ENCODE results near the gene LRMDA.

Gene LRMDA

GRCh38 chr10:76338187-76338586 lies 906.8 kb downstream of the LRMDA start:
- no peak for DNase-seq (ENCODE audit: low read depth)

GRCh38 chr10:76341740-76342139 lies 910.3 kb downstream of the LRMDA start:
- DNase-seq (ENCODE audit: low read depth), result no peak

GRCh38 chr10:76342996-76343395 lies 911.6 kb downstream of the LRMDA start:
- no peak for DNase-seq (ENCODE audit: low read depth)

- DNase-seq (ENCODE audit: low read depth), result no peak
Measured at GRCh38 chr10:76347832-76348231, 916.4 kb downstream of the LRMDA start.

- peak; percentile 20 for DNase-seq (ENCODE audit: low read depth)
Measured at GRCh38 chr10:76350583-76350982, 919.2 kb downstream of the LRMDA start.

GRCh38 chr10:76352300-76352699 lies 920.9 kb downstream of the LRMDA start:
- DNase-seq (ENCODE audit: low read depth), result peak; percentile 95

GRCh38 chr10:76353237-76353851 lies 921.9 kb downstream of the LRMDA start:
- no peak for DNase-seq (ENCODE audit: low read depth)

GRCh38 chr10:76354212-76354738 lies 922.9 kb downstream of the LRMDA start:
- DNase-seq (ENCODE audit: low read depth), result no peak

GRCh38 chr10:76354921-76355320 lies 923.5 kb downstream of the LRMDA start:
- no peak for DNase-seq (ENCODE audit: low read depth)

GRCh38 chr10:76356557-76356956 lies 925.1 kb downstream of the LRMDA start:
- DNase-seq (ENCODE audit: low read depth), result peak; percentile 48

- DNase-seq (ENCODE audit: low read depth), result no peak
Measured at GRCh38 chr10:76357726-76358415, 926.4 kb downstream of the LRMDA start.

- no peak for DNase-seq (ENCODE audit: low read depth)
Measured at GRCh38 chr10:76358743-76359395, 927.4 kb downstream of the LRMDA start.

GRCh38 chr10:76375761-76376160 lies 944.3 kb downstream of the LRMDA start:
- DNase-seq (ENCODE audit: low read depth), result no peak

- peak; percentile 95 for DNase-seq (ENCODE audit: low read depth)
Measured at GRCh38 chr10:76382381-76382851, 951.0 kb downstream of the LRMDA start.

- DNase-seq (ENCODE audit: low read depth), result peak; percentile 41
Measured at GRCh38 chr10:76388321-76389023, 957.0 kb downstream of the LRMDA start.

- DNase-seq (ENCODE audit: low read depth), result peak; percentile 57
Measured at GRCh38 chr10:76393875-76394706, 962.7 kb downstream of the LRMDA start.

GRCh38 chr10:76394707-76395042 lies 963.3 kb downstream of the LRMDA start:
- DNase-seq (ENCODE audit: low read depth), result no peak

- no peak for DNase-seq (ENCODE audit: low read depth)
Measured at GRCh38 chr10:76395251-76395650, 963.8 kb downstream of the LRMDA start.

- DNase-seq (ENCODE audit: low read depth), result no peak
Measured at GRCh38 chr10:76396134-76396533, 964.7 kb downstream of the LRMDA start.

- peak; percentile 80 for DNase-seq (ENCODE audit: low read depth)
Measured at GRCh38 chr10:76397181-76398042, 966.0 kb downstream of the LRMDA start.
